ENCODE measurements around the gene MRPS14. TPM values are rescaled to one million over a fixed set of nuclear protein-coding genes. Genes with fewer than 3 reads are reported as not detected.
"Not testable (repeated sequence)": the region's sequence is repeated elsewhere in the genome, so short reads cannot be mapped to it uniquely, and the experiment has no call there.

Gene MRPS14
- total and polyA plus RNA-seq, 2 donors (not counting 1 experiment from before 2014, with no cell fraction given) = 9.1 to 29.4 TPM

DNA sequence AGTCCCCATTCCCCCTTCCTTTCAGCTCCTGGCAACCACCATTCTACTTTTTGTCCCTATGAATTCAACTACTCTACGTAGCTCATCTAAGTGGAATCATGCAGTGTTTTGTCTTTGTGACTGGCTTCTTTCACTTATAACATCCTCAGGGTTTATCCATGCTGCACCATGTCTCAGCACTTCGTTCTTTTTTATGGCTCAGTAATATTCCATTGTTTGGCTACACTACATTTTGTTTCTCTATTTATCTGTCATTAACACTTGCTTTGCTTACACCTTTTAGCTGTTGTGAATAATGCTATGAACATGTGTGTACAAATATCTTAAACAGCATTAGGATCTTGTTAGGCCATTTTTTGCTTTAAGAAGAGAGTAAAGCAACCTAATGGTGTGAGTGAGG is 1.5 kb upstream of the MRPS14 start:
- Mint-ChIP-seq H3K27me3 (no peaks in the 10 kb centered on the region), H3K27ac (peak overlapping the region; percentile 92)

DNA sequence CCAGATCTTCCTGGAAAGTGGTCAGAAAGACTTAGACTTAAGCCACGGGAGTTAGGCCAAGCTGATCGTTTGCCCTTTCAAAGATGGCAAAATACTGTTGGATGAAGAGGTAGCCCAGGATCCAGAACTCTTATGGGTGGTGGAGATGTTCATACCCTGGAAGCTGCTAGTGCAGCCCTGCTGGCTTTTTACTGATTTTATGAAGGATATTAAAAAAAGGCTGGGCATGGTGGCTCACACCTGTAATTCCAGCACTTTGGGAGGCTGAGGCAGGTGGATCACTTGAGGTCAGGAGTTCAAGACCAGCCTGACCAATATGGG is 657 bp upstream of the MRPS14 start:
- Histone ChIP-seq H3K27ac (ENCODE audit: low read length in 2 of 2) (peak overlapping the region; percentile 84 to 87), H3K79me2 (ENCODE audit: control insufficient read depth, insufficient read depth, low read length) (peaks cover 24% of the 10 kb centered on the region), H3K4me3 (ENCODE audit: control extremely low read depth in 1 of 5, extremely low read depth in 1 of 5, insufficient read depth in 1 of 5, low read depth in 2 of 5, low read length in 4 of 5) (peak overlapping the region; percentile 91 to 99 (median 95)), H3K9ac (ENCODE audit: low read length) (peak overlapping the region; percentile 98), H2AFZ (ENCODE audit: insufficient read depth, low read depth, low read length, poor library complexity, severe bottlenecking) (peak overlapping the region; percentile 90), H3K4me1 (ENCODE audit: control insufficient read depth in 2 of 2, insufficient read depth in 2 of 2, low read length in 2 of 2) (peaks cover 10 to 15% of the 10 kb centered on the region in 2 donors), H3K4me2 (replicated peaks; ENCODE audit: low read depth, low read length, poor library complexity, severe bottlenecking) (peak overlapping the region; percentile 87)
- not testable (repeated sequence) for H3K27me3 Mint-ChIP-seq; H3K36me3 ChIP-seq (replicated peaks in 1 of 2; ENCODE audit: control extremely low read depth in 1 of 2, control insufficient read depth in 1 of 2, extremely low read depth in 1 of 2, insufficient read depth in 2 of 2, low read length in 1 of 2); DNase-seq; H3K27me3 ChIP-seq (replicated peaks in 1 of 4; ENCODE audit: control extremely low read depth in 1 of 4, control insufficient read depth in 3 of 4, insufficient read depth in 4 of 4, low read length in 3 of 4); H3K9me3 ChIP-seq (ENCODE audit: control extremely low read depth in 1 of 3, control insufficient read depth in 2 of 3, insufficient read depth in 1 of 3, low read length in 2 of 3); ATAC-seq (ENCODE audit: low read depth); H3K9me3 Mint-ChIP-seq (ENCODE audit: insufficient read depth); H4K20me1 ChIP-seq (ENCODE audit: control insufficient read depth, insufficient read depth, low read length, poor library complexity, severe bottlenecking)
- WGBS (ENCODE audit: insufficient coverage) = 96% methylated on average over 2 of the region's 2 CpGs
- ChIA-PET CTCF (interaction anchor here (1.1 to 2.3 kb wide), 5 partner anchors 24 to 253 kb away, joined by 3 to 18 read pairs (median 4); partner anchors contain the start of gene CACYBP), POLR2A (interaction anchor here (0.6 to 3.9 kb wide), 6 partner anchors 10 to 1309 kb away, joined by 3 to 57 read pairs (median 3); partner anchors contain the start of genes CACYBP and KLHL20)
- H3K4me1 Mint-ChIP-seq = peaks cover 28% of the 10 kb centered on the region
- H3K4me3 Mint-ChIP-seq = peak overlapping the region; percentile 95
- intact Hi-C loops (cut with micrococcal nuclease) = loop anchor here (1.0 to 10.0 kb wide), 8 partner anchors 25 to 1547 kb away; partner anchors contain the start of genes CACYBP, COP1, KIAA0040 and PRDX6
- peak overlapping the region; percentile 92 for H3K27ac Mint-ChIP-seq

More for the DNA sequence above, 1.5 kb upstream of the MRPS14 start:
- H3K4me1 Mint-ChIP-seq = peaks cover 34% of the 10 kb centered on the region
- H3K27me3 ChIP-seq (replicated peaks in 1 of 4; ENCODE audit: control extremely low read depth in 1 of 4, control insufficient read depth in 3 of 4, insufficient read depth in 4 of 4, low read length in 3 of 4) = no peaks in the 10 kb centered on the region
- ChIA-PET CTCF (interaction anchor here (0.7 to 1.4 kb wide), 5 partner anchors 11 to 127 kb away, joined by 3 to 4 read pairs (median 3); no protein-coding TSS in a partner anchor), POLR2A (interaction anchor here (3.9 kb wide), 1 partner anchor 25 kb away, joined by 57 read pairs; the partner anchor contains the start of gene CACYBP)
- no peak overlapping the region for H3K4me2 ChIP-seq (replicated peaks; ENCODE audit: low read depth, low read length, poor library complexity, severe bottlenecking)
- no peak for DNase-seq
- no peak overlapping the region for H3K4me3 ChIP-seq (ENCODE audit: control extremely low read depth in 1 of 5, extremely low read depth in 1 of 5, insufficient read depth in 1 of 5, low read depth in 2 of 5, low read length in 4 of 5)
- no peak overlapping the region for H3K9ac ChIP-seq (ENCODE audit: low read length)
- peaks cover 15 to 20% of the 10 kb centered on the region in 2 donors for H3K4me1 ChIP-seq (ENCODE audit: control insufficient read depth in 2 of 2, insufficient read depth in 2 of 2, low read length in 2 of 2)
- H2AFZ ChIP-seq (ENCODE audit: insufficient read depth, low read depth, low read length, poor library complexity, severe bottlenecking) = peak overlapping the region; percentile 23
- WGBS (ENCODE audit: insufficient coverage) = no CpG with 5 or more reads among the region's 2 CpGs
- H3K9me3 ChIP-seq (ENCODE audit: control extremely low read depth in 1 of 3, control insufficient read depth in 2 of 3, insufficient read depth in 1 of 3, low read length in 2 of 3) = peaks cover 0 to 5% (median 1%) of the 10 kb centered on the region in 3 donors
- H3K4me3 Mint-ChIP-seq = peak overlapping the region; percentile 95
- no peaks in the 10 kb centered on the region for H4K20me1 ChIP-seq (ENCODE audit: control insufficient read depth, insufficient read depth, low read length, poor library complexity, severe bottlenecking)
- H3K79me2 ChIP-seq (ENCODE audit: control insufficient read depth, insufficient read depth, low read length) = peaks cover 24% of the 10 kb centered on the region
- ATAC-seq (ENCODE audit: low read depth) = no peak
- intact Hi-C loops (cut with micrococcal nuclease) = loop anchor here (10.0 kb wide), 3 partner anchors 170 to 1180 kb away; partner anchors contain the start of genes COP1, KIAA0040 and RABGAP1L
- H3K27ac ChIP-seq (ENCODE audit: low read length in 2 of 2) = no peak overlapping the region
- peaks cover 3% of the 10 kb centered on the region for H3K9me3 Mint-ChIP-seq (ENCODE audit: insufficient read depth)
- peaks cover 0 to 5% of the 10 kb centered on the region in 2 experiments for H3K36me3 ChIP-seq (replicated peaks in 1 of 2; ENCODE audit: control extremely low read depth in 1 of 2, control insufficient read depth in 1 of 2, extremely low read depth in 1 of 2, insufficient read depth in 2 of 2, low read length in 1 of 2)
- TF ChIP-seq, protein P1, sequence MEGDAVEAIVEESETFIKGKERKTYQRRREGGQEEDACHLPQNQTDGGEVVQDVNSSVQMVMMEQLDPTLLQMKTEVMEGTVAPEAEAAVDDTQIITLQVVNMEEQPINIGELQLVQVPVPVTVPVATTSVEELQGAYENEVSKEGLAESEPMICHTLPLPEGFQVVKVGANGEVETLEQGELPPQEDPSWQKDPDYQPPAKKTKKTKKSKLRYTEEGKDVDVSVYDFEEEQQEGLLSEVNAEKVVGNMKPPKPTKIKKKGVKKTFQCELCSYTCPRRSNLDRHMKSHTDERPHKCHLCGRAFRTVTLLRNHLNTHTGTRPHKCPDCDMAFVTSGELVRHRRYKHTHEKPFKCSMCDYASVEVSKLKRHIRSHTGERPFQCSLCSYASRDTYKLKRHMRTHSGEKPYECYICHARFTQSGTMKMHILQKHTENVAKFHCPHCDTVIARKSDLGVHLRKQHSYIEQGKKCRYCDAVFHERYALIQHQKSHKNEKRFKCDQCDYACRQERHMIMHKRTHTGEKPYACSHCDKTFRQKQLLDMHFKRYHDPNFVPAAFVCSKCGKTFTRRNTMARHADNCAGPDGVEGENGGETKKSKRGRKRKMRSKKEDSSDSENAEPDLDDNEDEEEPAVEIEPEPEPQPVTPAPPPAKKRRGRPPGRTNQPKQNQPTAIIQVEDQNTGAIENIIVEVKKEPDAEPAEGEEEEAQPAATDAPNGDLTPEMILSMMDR (IDR thresholded peaks at IDR 0.05) = no peak
- TF ChIP-seq EZH2 (IDR thresholded peaks at IDR 0.05; ENCODE audit: borderline replicate concordance, insufficient read depth, low read depth, low read length, poor library complexity, severe bottlenecking) = no peak

Measured in B cell (primary cell).